H1 (cell line): Measurements from ENCODE around the gene KNCN. TPM values are rescaled to one million over a fixed set of nuclear protein-coding genes. Genes with fewer than 3 reads are reported as not detected.

Experiments
- CTCF ChIA-PET: fragments of 300-600 bp; sonication (Branson Sonifier 250); formaldehyde crosslinking; loops from one replicate; lab custom pipeline; 2021; ENCODE audit not compliant: partially characterized antibody; lab: Charles Lee
- POLR2A ChIA-PET: fragments of 300-600 bp; sonication (Branson Sonifier 250); formaldehyde crosslinking; loops from one replicate; lab custom pipeline; 2021; ENCODE audit warnings: inconsistent platforms; ENCODE audit not compliant: partially characterized antibody; lab: Charles Lee
- DNase-seq, 2 experiments: peaks; one replicate each; pipeline versions ENCODE4 v3.0.0 to v3.0.0-alpha.2; 2010 to 2022; ENCODE audit warnings: low spot score in 2 of 2, low read depth in 1 of 2, mixed read lengths in 1 of 2
- FAIRE-seq: peaks from 2 replicates; lab custom pipeline; 2011; peaks lifted over from hg19 to GRCh38; lab: Jason Lieb, UNC
- H2AFZ ChIP-seq: 2 replicates; pipeline ENCODE4 v1.8.1; 2012; ENCODE audit warnings: low read length, inconsistent platforms
- H2AK5ac ChIP-seq: 2 replicates; pipeline ENCODE4 v1.6.1; 2013; ENCODE audit warnings: low read depth, low read length
- H2BK120ac ChIP-seq: replicated peaks from 2 replicates; pipeline ENCODE3; 2013; ENCODE audit warnings: low read depth, low read length, inconsistent platforms
- H2BK12ac ChIP-seq: 2 replicates; pipeline ENCODE4 v1.6.1; 2013; ENCODE audit warnings: low read depth, low read length
- H2BK15ac ChIP-seq: 2 replicates; pipeline ENCODE4 v1.6.1; 2013; ENCODE audit warnings: low read length
- H2BK20ac ChIP-seq: 2 replicates; pipeline ENCODE4 v1.6.1; 2013; ENCODE audit warnings: low read length
- H2BK5ac ChIP-seq: 2 replicates; pipeline ENCODE4 v1.6.1; 2013; ENCODE audit warnings: low read depth, low read length
- H3K14ac ChIP-seq: 2 replicates; pipeline ENCODE4 v1.6.1; 2013; ENCODE audit warnings: inconsistent platforms; ENCODE audit not compliant: insufficient read length
- H3K18ac ChIP-seq: 2 replicates; pipeline ENCODE4 v1.6.1; 2013; ENCODE audit warnings: low read length; ENCODE audit errors: extremely low read depth
- H3K23ac ChIP-seq: 2 replicates; pipeline ENCODE4 v1.6.1; 2013; ENCODE audit warnings: inconsistent platforms; ENCODE audit not compliant: insufficient read length
- H3K23me2 ChIP-seq: 2 replicates; pipeline ENCODE4 v1.6.1; 2013; ENCODE audit warnings: low read depth, low read length
- H3K27ac ChIP-seq: 2 replicates; pipeline ENCODE4 v1.6.1; 2011; ENCODE audit warnings: low read depth, low read length, inconsistent platforms
- H3K27me3 ChIP-seq, 4 experiments: replicated peaks in 1 of 4; 1 replicate in 1 of 4; 2 replicates in 3 of 4; pipeline versions ENCODE4 v1.6.1 to v1.8.1; 2011 to 2013; ENCODE audit warnings: low read length in 3 of 4, mild to moderate bottlenecking in 3 of 4, inconsistent platforms in 2 of 4, mixed read lengths in 2 of 4, moderate library complexity in 1 of 4; ENCODE audit not compliant: control insufficient read depth in 3 of 4, insufficient read depth in 3 of 4; ENCODE audit errors: extremely low read depth in 1 of 4
- H3K36me3 ChIP-seq, 4 experiments: 2 replicates each; pipeline versions ENCODE4 v1.6.1 to v1.8.1; 2011 to 2013; ENCODE audit warnings: mild to moderate bottlenecking in 4 of 4, low read length in 3 of 4, moderate library complexity in 2 of 4, control low read depth in 1 of 4, inconsistent platforms in 1 of 4; ENCODE audit not compliant: insufficient read depth in 4 of 4, control insufficient read depth in 2 of 4
- H3K4ac ChIP-seq: replicated peaks from 2 replicates; pipeline ENCODE3; 2013; ENCODE audit warnings: low read length, low read depth, mixed read lengths, inconsistent platforms; ENCODE audit not compliant: insufficient read length
- H3K4me1 ChIP-seq, 4 experiments: replicated peaks in 1 of 4; 1 replicate in 1 of 4; 2 replicates in 3 of 4; pipeline versions ENCODE4 v1.6.1 to v1.8.1; 2011 to 2013; ENCODE audit warnings: low read length in 3 of 4, inconsistent platforms in 2 of 4, mixed read lengths in 1 of 4; ENCODE audit not compliant: insufficient read depth in 4 of 4, control insufficient read depth in 3 of 4
- H3K4me2 ChIP-seq, 2 experiments: 2 replicates each; pipeline versions ENCODE4 v1.6.1 to v1.8.1; 2011 to 2013; ENCODE audit warnings: low read depth in 2 of 2, low read length in 2 of 2, control low read depth in 1 of 2, inconsistent platforms in 1 of 2, mild to moderate bottlenecking in 1 of 2; ENCODE audit not compliant: insufficient read depth in 1 of 2
- H3K4me3 ChIP-seq, 4 experiments: fragments of 200-600, 300-600 bp in 1 of 4; sonication (generic), shearing (Covaris generic), sonication (Bioruptor Twin) in 1 of 4; 2 replicates each; pipeline versions ENCODE4 v1.5.1 to v1.8.1; 2011 to 2016; ENCODE audit warnings: low read length in 4 of 4, low read depth in 3 of 4, control low read depth in 2 of 4, inconsistent platforms in 2 of 4, mild to moderate bottlenecking in 2 of 4, mixed read lengths in 1 of 4, moderate library complexity in 1 of 4; ENCODE audit not compliant: insufficient read depth in 2 of 4; ENCODE audit errors: extremely low read depth in 1 of 4
- H3K56ac ChIP-seq: replicated peaks from 2 replicates; pipeline ENCODE3; 2013; ENCODE audit warnings: low read depth, mild to moderate bottlenecking, mixed read lengths, low read length, inconsistent platforms; ENCODE audit not compliant: insufficient read length
- H3K79me1 ChIP-seq: 2 replicates; pipeline ENCODE4 v1.6.1; 2013; ENCODE audit warnings: low read depth, low read length, control low read depth
- H3K79me2 ChIP-seq, 2 experiments: 2 replicates each; pipeline versions ENCODE4 v1.6.1 to v1.8.1; 2012 to 2013; ENCODE audit warnings: low read length in 2 of 2, mild to moderate bottlenecking in 2 of 2, inconsistent platforms in 1 of 2; ENCODE audit not compliant: insufficient read depth in 2 of 2, control insufficient read depth in 1 of 2
- H3K9ac ChIP-seq, 4 experiments: replicated peaks in 1 of 4; 1 replicate in 1 of 4; 2 replicates in 3 of 4; pipeline versions ENCODE4 v1.6.1 to v1.8.1; 2011 to 2013; ENCODE audit warnings: low read depth in 3 of 4, low read length in 3 of 4, control low read depth in 2 of 4, mild to moderate bottlenecking in 2 of 4, moderate library complexity in 2 of 4, inconsistent platforms in 1 of 4; ENCODE audit errors: extremely low read depth in 1 of 4
- H3K9me3 ChIP-seq, 2 experiments: 2 replicates each; pipeline versions ENCODE4 v1.6.1 to v1.8.1; 2012 to 2013; ENCODE audit warnings: mild to moderate bottlenecking in 2 of 2, moderate library complexity in 2 of 2, control low read depth in 1 of 2, inconsistent platforms in 1 of 2, low read depth in 1 of 2, low read length in 1 of 2, mixed read lengths in 1 of 2; ENCODE audit not compliant: insufficient read depth in 2 of 2
- H4K20me1 ChIP-seq, 2 experiments: replicated peaks in 1 of 2; 2 replicates each; pipeline versions ENCODE3 to v1.8.1; 2011 to 2013; ENCODE audit warnings: inconsistent platforms in 2 of 2, low read length in 2 of 2, mild to moderate bottlenecking in 1 of 2; ENCODE audit not compliant: insufficient read depth in 2 of 2, control insufficient read depth in 1 of 2
- H4K5ac ChIP-seq: 2 replicates; pipeline ENCODE4 v1.6.1; 2013; ENCODE audit warnings: low read length, low read depth, mixed read lengths, inconsistent platforms; ENCODE audit not compliant: insufficient read length
- H4K8ac ChIP-seq: 2 replicates; pipeline ENCODE4 v1.8.0; 2013; ENCODE audit warnings: mild to moderate bottlenecking, moderate library complexity, low read length, inconsistent platforms; ENCODE audit not compliant: insufficient read depth; ENCODE audit errors: extremely low read depth
- H4K91ac ChIP-seq: replicated peaks from 2 replicates; pipeline ENCODE3; 2013; ENCODE audit warnings: low read length, mixed read lengths, inconsistent platforms; ENCODE audit not compliant: insufficient read length
- BCL11A ChIP-seq, 2 experiments: IDR thresholded peaks; one replicate each; pipeline ENCODE4 v1.6.1; 2011; ENCODE audit warnings: low read depth in 2 of 2, low read length in 2 of 2, mild to moderate bottlenecking in 2 of 2
- CHD2 ChIP-seq: IDR thresholded peaks from 2 replicates; pipeline ENCODE4 v1.6.1; 2012; ENCODE audit warnings: low read length, improper control_type of control experiment
- JUND ChIP-seq: IDR thresholded peaks from 2 replicates; pipeline ENCODE4 v1.6.1; 2011; ENCODE audit warnings: mild to moderate bottlenecking, improper control_type of control experiment, low read length
- NRF1 ChIP-seq: IDR thresholded peaks from 2 replicates; pipeline ENCODE4 v1.6.1; 2011; ENCODE audit warnings: mild to moderate bottlenecking, low read depth, low read length, improper control_type of control experiment
- SIX5 ChIP-seq: IDR thresholded peaks from 2 replicates; pipeline ENCODE4 v1.6.1; 2011; ENCODE audit warnings: mild to moderate bottlenecking, low read depth, low read length
- TAF7 ChIP-seq: optimal IDR thresholded peaks from 2 replicates; pipeline ENCODE3; 2011; ENCODE audit warnings: low read depth, mild to moderate bottlenecking, inconsistent platforms, low read length, moderate library complexity, borderline replicate concordance
- ZNF274 ChIP-seq: IDR thresholded peaks from 2 replicates; pipeline ENCODE4 v1.7.0; 2012; ENCODE audit warnings: low read length, borderline replicate concordance; ENCODE audit errors: extremely low read depth
- WGBS, 2 experiments: shearing (Covaris generic) in 1 of 2; methylation state at CpG; one replicate each; pipeline versions ENCODE4 v1.1.6 to v1.1.7; 2013 to 2015; ENCODE audit warnings: low lambda C conversion rate in 2 of 2, mixed read lengths in 2 of 2, inconsistent platforms in 1 of 2, low coverage in 1 of 2, missing lambda C conversion rate in 1 of 2; ENCODE audit not compliant: insufficient replicate concordance in 2 of 2, insufficient coverage in 1 of 2, insufficient read length in 1 of 2; ENCODE audit errors: extremely low coverage in 1 of 2, missing lambda C conversion rate in 1 of 2; 5-methylcytosine and 5-hydroxymethylcytosine counted together
- polyA plus RNA-seq, 7 experiments: library from polyadenylated mRNA; depleted of rRNA in 3 of 7; stranded (reverse) in 5 of 7; unstranded in 2 of 7; fragments of >200 nt in 5 of 7; fragments of 200-250 nt in 2 of 7; gene quantifications; 1 replicate in 5 of 7; 2 replicates in 1 of 7; 4 replicates in 1 of 7; pipeline versions ENCODE4 v1.2.1 to v1.2.3, GENCODE V29; 2011 to 2013; ENCODE audit warnings: missing spikeins in 2 of 7, mixed read lengths in 2 of 7
- total RNA-seq: library from RNA; stranded (reverse); fragmentation: NEBNext Ultra II Directional; extraction: Animal tissue kit (Norgen Biotek cat#: 25700); gene quantifications from 2 replicates; pipeline ENCODE4 v1.2.1, GENCODE V29; 2021

Gene KNCN
- total and polyA plus RNA-seq, 2 of the 8 experiments (the other 6 are each of a cell fraction or from before 2014, with no cell fraction given) = not detected

DNA sequence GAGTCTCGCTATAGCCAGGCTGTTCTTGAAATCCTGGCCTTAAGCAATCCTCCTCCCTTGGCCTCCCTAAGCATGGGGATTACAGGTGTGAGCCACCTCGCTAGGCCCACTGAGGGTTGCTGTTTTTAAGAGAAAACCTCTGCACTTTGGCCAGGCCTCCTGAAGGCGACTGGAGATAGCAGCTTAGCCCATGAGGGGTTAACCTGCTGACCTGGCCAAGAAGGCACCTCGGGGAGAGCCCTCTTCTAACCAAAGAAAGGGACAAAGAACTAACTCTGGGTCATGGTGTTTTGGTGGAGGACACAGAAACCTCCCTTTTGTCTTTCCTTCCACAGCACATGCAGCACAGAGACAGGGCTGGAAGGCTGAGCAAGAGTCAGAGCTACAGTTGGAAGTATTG lies 17.7 kb upstream of the KNCN start:
- H3K4me1 ChIP-seq = peaks cover 0 to 3% (median 1%) of the 10 kb centered on the region in 4 experiments; a peak in 4 of 7 replicates
- no peaks in the 10 kb centered on the region; a peak in 1 of 8 replicates for H3K36me3 ChIP-seq
- H3K23me2 ChIP-seq = no peaks in the 10 kb centered on the region
- no peaks in the 10 kb centered on the region for H3K9me3 ChIP-seq
- H3K14ac ChIP-seq = no peak overlapping the region
- peak overlapping the region in 1 of 2 experiments; percentile 23; a peak in 1 of 4 replicates for H3K4me2 ChIP-seq
- ChIA-PET CTCF (interaction anchor here (0.6 to 3.1 kb wide), 11 partner anchors 9 to 152 kb away, joined by 3 to 17 read pairs (median 4); partner anchors contain the start of gene MKNK1), POLR2A (interaction anchor here (1.4 kb wide), 1 partner anchor 105 kb away, joined by 3 read pairs; no protein-coding TSS in a partner anchor)
- 82% methylated on average over 4 of the region's 4 CpGs; no CpG with 5 or more reads in 1 of the 2 experiments for WGBS, 2 experiments
- H3K4ac ChIP-seq = no peak overlapping the region
- no peak overlapping the region for H3K56ac ChIP-seq
- no peak overlapping the region for H2BK5ac ChIP-seq
- H3K23ac ChIP-seq = no peak overlapping the region
- H3K27ac ChIP-seq = 0 out of 2 replicates have a peak overlapping the region, but pooled peaks have one; percentile 3
- H3K4me3 ChIP-seq = no peak overlapping the region
- no peak overlapping the region for H4K8ac ChIP-seq
- H3K27me3 ChIP-seq = no peaks in the 10 kb centered on the region
- no peak overlapping the region for H2AK5ac ChIP-seq
- H3K79me1 ChIP-seq = no peaks in the 10 kb centered on the region
- no peak overlapping the region for H2BK15ac ChIP-seq
- H3K9ac ChIP-seq = no peak overlapping the region; a peak in 1 of 7 replicates
- no peak overlapping the region for H2BK20ac ChIP-seq
- H4K5ac ChIP-seq = no peak overlapping the region
- H2AFZ ChIP-seq = no peak overlapping the region
- no peak for FAIRE-seq
- no peak for TF ChIP-seq CHD2
- TF ChIP-seq BCL11A (IDR thresholded peaks at IDR 0.05; ENCODE audit: low read depth in 2 of 2, low read length in 2 of 2) = no peak
- TF ChIP-seq ZNF274 = no peak
- no peak for TF ChIP-seq NRF1
- no peak for TF ChIP-seq SIX5
- TF ChIP-seq TAF7 = no peak
- no peak for TF ChIP-seq JUND
- TF ChIP-seq, all 59 proteins: peak for 0
- H2BK12ac ChIP-seq = no peak overlapping the region
- DNase-seq = no peak
- H3K79me2 ChIP-seq = no peaks in the 10 kb centered on the region
- H4K91ac ChIP-seq = no peak overlapping the region
- H2BK120ac ChIP-seq = no peak overlapping the region
- H4K20me1 ChIP-seq = no peaks in the 10 kb centered on the region
- no peak overlapping the region for H3K18ac ChIP-seq
